Sigmoid colon (tissue), 3 donors: ENCODE data around the gene TAF11L3.

ENCODE experiments used
- CTCF ChIP-seq, 4 experiments: fragments of 450-650 bp in 3 of 4; fragments of 200-600 bp in 1 of 4; IDR thresholded peaks; one replicate each; pipeline ENCODE4 v1.5.1; 2016 to 2019; ENCODE audit warnings: antibody characterized with exemption in 4 of 4, mild to moderate bottlenecking in 3 of 4, moderate library complexity in 2 of 4
- POLR2A ChIP-seq, 2 donors: fragments of 450-650 bp; IDR thresholded peaks; one replicate each; pipeline ENCODE4 v1.6.1; 2016; ENCODE audit warnings: antibody characterized with exemption in 2 of 2, mild to moderate bottlenecking in 2 of 2, moderate library complexity in 2 of 2

- no peak for TF ChIP-seq POLR2A (IDR thresholded peaks at IDR 0.05)
- TF ChIP-seq CTCF (IDR thresholded peaks at IDR 0.05): no peak
Measured at GRCh38 chr5:17477043-17477442, 41.1 kb upstream of the TAF11L3 start.
